WI38 (cell line): Measurements from ENCODE around the gene CFAP251.

Source experiments
- H3K4me3 ChIP-seq: 2 replicates; pipeline ENCODE4 v1.5.1; 2011; ENCODE audit warnings: low read depth, mild to moderate bottlenecking, control low read depth, low read length
- TF ChIP-seq, protein P1 (sequence below): IDR thresholded peaks from 2 replicates; pipeline ENCODE4 v1.5.1; 2012; ENCODE audit warnings: low read depth, mild to moderate bottlenecking, control low read depth, low read length

Gene CFAP251

GRCh38 chr12:122029620-122030423 lies 111.4 kb downstream of the CFAP251 start:
- no peak overlapping the region for H3K4me3 ChIP-seq
- TF ChIP-seq, protein P1, sequence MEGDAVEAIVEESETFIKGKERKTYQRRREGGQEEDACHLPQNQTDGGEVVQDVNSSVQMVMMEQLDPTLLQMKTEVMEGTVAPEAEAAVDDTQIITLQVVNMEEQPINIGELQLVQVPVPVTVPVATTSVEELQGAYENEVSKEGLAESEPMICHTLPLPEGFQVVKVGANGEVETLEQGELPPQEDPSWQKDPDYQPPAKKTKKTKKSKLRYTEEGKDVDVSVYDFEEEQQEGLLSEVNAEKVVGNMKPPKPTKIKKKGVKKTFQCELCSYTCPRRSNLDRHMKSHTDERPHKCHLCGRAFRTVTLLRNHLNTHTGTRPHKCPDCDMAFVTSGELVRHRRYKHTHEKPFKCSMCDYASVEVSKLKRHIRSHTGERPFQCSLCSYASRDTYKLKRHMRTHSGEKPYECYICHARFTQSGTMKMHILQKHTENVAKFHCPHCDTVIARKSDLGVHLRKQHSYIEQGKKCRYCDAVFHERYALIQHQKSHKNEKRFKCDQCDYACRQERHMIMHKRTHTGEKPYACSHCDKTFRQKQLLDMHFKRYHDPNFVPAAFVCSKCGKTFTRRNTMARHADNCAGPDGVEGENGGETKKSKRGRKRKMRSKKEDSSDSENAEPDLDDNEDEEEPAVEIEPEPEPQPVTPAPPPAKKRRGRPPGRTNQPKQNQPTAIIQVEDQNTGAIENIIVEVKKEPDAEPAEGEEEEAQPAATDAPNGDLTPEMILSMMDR: no peak

DNA sequence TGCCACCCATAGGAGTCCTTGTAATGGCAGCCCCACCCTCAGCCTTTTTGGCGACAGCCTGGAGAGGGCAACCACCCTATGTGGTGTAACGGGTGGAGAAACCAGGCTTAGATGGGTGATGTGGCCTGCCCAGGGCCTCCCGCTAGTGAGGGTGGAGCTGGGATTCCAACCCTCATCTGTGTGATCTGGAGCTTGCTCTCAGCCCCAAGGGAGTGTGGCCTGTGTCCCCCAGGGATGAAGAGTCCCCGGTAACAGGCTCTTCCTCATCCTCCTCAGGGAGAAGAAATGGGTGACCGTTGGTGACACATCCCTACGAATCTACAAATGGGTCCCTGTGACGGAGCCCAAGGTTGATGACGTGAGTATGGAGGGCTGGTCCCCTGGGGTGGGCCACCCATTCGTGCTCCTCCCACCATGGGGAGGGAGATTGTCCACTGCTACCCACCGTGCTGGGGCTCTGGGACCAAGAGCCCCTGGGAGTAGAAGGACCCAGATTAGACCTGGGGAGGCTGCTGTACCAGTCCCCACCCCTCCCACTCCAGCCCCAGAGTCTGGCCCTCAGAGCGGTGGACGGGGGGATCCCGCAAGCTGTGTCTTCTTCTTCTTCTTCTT lies 112.1 kb downstream of the CFAP251 start:
- no peak overlapping the region for H3K4me3 ChIP-seq
- TF ChIP-seq, protein P1: no peak

GRCh38 chr12:122031342-122032216 lies 113.2 kb downstream of the CFAP251 start:
- H3K4me3 ChIP-seq: no peak overlapping the region
- TF ChIP-seq, protein P1: peak; percentile 74

DNA sequence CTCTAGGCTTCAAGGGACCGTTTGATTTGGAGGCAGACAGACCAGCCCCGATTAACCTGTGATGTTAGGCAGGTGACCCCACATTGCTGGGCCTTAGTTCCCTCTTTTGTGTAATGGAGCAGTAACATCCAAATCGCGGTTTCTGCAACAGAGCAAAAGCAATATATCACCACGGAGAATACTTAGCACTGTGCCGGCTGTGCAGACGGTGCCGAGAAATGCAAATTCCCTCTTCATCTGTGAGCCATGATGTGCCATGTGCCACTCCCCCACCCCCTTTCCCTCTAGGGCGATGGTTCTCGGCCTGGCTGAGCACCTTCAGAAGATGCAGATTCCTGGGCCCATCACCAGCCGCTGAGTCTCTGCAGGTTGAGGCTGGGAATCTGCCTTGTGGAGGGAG lies 114.2 kb downstream of the CFAP251 start:
- H3K4me3 ChIP-seq: no peak overlapping the region
- TF ChIP-seq, protein P1: no peak

GRCh38 chr12:122035292-122035691 lies 116.9 kb downstream of the CFAP251 start:
- H3K4me3 ChIP-seq: no peak overlapping the region
- TF ChIP-seq, protein P1: no peak

DNA sequence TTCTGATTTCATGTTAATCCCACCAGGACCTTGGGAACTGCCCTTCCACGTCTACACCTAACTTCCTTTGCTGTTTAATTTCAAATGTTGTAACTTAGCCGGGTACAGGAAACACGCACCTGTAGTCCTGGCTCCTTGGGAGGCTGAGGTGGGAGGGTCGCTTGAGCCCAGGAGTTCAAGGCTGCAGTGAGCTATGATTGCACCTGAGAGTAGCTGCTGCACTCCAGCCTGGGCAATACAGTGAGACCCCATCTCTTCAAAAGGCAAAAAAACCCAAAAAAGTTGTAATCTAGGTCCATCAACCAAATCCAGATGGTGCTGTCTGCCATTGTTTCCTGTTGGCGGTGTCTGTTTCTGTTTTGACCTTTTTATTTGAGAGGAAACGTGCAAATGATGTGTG lies 117.8 kb downstream of the CFAP251 start:
- no peak overlapping the region for H3K4me3 ChIP-seq
- TF ChIP-seq, protein P1: no peak
